Epithelial cell of esophagus (primary cell): ENCODE measurements around the gene MCF2L2.

Experiments used
- DNase-seq: peaks from one replicate; pipeline ENCODE4 v3.0.0; 2010; ENCODE audit warnings: low read depth
- H3K4me3 ChIP-seq: 2 replicates; pipeline ENCODE4 v1.5.1; 2011; ENCODE audit warnings: mild to moderate bottlenecking, low read length, control low read depth
- TF ChIP-seq, protein P1 (sequence below): IDR thresholded peaks from 2 replicates; pipeline ENCODE4 v1.5.1; 2011; ENCODE audit warnings: low read depth, mild to moderate bottlenecking, low read length, control low read depth, inconsistent platforms; ENCODE audit not compliant: insufficient read depth; ENCODE audit errors: missing control alignments

MCF2L2 gene

DNA sequence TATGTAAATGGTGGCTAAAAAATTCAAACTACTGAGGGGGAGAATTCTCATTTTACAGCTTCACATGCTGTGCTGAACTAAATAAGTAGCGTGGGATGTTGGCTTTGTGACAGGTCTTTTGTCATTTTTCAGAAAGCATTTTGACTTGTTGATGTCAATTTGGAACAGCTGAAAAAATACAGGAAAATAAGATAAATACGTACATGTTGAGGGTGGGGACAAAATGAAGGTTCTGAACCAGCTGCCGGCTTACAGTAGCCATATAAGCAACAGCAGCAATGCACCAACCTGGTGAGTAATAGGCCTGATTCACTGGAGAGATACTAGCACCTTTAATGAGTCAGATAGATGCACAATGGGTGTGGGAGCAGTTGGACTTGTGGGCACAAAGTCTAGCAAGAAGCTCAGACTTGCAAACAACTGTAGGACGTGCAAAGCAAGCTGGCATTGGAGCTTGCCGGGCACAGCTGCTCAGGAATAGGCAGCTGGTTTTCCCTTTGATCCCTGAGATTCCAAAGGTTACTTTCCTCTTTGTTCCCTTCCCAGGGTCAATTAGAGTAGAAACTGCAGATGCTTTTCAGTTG, 162.5 kb downstream of the MCF2L2 start:
- DNase-seq: peak; percentile 99
- TF ChIP-seq, protein P1, sequence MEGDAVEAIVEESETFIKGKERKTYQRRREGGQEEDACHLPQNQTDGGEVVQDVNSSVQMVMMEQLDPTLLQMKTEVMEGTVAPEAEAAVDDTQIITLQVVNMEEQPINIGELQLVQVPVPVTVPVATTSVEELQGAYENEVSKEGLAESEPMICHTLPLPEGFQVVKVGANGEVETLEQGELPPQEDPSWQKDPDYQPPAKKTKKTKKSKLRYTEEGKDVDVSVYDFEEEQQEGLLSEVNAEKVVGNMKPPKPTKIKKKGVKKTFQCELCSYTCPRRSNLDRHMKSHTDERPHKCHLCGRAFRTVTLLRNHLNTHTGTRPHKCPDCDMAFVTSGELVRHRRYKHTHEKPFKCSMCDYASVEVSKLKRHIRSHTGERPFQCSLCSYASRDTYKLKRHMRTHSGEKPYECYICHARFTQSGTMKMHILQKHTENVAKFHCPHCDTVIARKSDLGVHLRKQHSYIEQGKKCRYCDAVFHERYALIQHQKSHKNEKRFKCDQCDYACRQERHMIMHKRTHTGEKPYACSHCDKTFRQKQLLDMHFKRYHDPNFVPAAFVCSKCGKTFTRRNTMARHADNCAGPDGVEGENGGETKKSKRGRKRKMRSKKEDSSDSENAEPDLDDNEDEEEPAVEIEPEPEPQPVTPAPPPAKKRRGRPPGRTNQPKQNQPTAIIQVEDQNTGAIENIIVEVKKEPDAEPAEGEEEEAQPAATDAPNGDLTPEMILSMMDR: no peak
- peak overlapping the region; percentile 16 for H3K4me3 ChIP-seq

DNA sequence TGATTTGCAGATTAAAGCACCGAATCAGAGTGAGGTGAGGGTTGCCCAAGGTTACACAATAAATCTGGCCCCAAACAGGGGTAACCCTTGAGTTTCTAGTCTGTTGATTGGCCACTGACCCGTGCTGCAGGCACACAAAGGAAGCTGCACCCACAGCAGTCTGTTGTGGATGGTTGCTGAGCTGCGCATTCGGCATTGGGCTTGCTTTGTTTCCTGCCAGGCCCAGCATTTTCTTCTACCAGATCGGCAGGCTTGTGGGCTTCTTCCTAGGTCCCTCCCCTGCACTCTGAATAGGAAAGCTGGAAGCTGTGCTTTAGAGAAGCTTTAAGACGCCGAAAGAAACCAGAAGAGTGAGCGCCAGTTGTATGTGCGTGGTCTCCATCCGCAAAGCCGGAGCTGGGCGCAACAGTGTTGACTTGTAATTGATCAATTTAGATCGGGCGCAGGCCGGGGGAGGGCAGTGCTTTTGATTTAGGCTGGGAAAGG, 163.2 kb downstream of the MCF2L2 start:
- peak; percentile 70 for DNase-seq
- H3K4me3 ChIP-seq: peak overlapping the region; percentile 2
- TF ChIP-seq, protein P1: no peak

DNA sequence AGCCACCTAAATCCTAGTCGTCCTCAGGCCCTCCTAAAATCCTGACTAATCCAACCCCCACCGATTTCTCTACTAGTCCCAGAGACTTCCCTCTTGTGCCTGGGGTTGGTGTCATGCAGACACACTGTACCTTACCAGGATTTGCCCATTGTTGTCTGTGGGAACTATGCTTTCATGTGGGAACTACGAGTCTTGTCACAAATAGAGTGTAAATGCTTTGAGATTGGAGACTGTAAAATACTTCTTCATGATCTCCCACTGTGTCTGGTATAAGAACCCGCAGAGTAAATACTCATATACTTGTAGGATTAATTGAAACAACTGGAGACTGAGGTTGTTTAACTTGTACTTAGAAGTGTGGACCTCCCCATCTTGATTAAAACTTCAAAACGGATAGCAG, 164.2 kb downstream of the MCF2L2 start:
- H3K4me3 ChIP-seq: no peak overlapping the region
- TF ChIP-seq, protein P1: no peak
- no peak for DNase-seq

DNA sequence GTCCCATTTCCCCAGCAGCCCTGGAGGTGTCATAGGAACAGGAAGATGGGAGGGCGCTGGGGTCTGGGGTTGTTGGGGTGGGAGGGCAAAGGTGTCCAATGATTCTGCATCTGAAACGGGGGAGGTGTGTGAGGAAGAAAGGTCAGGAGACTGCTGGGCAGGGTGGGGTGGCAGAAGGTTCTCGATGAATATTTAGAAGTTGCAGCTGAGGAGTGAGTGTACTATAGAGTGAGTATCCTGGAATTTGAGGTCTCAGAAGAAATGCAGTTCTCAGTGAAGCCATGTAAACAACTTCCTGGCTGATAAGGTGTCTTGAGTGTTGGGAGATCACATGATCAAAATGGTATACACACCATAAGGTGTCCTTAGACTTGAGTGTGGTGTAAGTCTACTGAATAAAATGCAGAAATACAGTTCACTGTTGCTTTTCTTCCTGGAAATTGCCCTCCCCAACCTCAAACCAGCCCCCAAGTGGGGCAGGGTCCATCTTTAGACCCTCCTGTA, 165.5 kb downstream of the MCF2L2 start:
- TF ChIP-seq, protein P1: no peak
- DNase-seq: no peak
- H3K4me3 ChIP-seq: no peak overlapping the region

DNA sequence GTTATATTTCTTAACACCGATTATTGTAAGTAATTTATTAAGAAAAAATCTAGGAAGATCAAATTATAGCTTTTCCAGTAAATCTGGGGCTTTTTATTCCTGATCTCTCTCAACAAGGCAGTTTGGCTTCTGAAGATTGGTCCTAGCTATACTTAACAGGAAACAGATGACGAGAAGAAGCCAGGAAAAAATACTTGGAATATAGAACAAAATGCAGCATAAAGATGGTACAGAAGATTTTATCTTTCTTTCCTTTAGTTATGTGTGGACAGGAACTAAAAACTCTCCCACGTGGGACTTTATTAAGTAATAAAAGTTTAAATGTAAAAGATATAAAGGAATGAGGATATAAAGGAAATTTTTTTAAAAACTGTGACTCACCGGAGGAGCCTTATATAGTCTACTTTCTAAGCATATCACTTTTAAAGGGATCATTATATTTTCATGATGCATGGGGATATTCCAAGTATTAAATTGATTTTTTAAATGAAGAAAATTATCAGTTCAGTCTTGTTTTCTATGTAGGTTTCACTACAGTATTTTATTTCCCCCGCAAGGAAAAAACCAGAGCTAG, 167.2 kb downstream of the MCF2L2 start:
- DNase-seq: no peak
- no peak overlapping the region for H3K4me3 ChIP-seq
- TF ChIP-seq, protein P1: no peak

DNA sequence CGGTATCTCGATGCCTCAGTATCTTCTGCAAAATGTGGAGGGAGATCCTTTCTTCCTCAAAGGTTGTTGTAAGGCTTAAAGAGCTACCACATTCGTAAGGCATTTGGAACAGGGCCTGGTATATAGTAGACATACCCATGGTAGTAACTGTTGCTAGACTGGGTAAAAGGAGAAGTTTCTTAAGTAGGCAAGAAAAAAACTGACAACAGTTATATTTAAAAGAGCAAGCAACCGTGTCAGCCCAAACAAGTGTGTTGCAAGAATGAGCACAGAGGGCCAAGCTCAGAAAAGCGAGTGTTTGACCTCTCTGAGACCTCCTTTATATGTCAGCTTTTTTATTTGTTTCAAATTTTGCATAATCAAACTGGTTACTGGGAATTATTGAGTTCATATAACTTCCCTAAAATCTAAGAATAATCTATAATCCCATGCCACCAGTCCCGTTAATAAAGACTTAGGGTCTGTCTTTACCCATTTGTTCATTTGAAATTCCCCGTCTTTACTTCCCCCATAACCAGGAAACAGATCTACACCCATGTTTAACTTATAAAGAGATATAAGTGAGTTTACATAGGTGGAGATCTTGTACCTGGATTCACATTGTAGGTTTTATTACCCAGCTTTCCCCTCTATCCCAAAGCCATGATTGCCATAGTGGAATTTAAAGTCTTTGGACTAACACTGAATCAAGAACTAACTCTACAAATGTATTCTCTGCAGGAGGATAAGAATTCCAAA, 168.1 kb downstream of the MCF2L2 start:
- DNase-seq: no peak
- TF ChIP-seq, protein P1: no peak
- no peak overlapping the region for H3K4me3 ChIP-seq
